ENCODE measurements around the gene GPRIN3. TPM values are rescaled to one million over a fixed set of nuclear protein-coding genes. Genes with fewer than 3 reads are reported as not detected.

GPRIN3 gene
- total RNA-seq, 3 donors from 2014 or later = 6.0 to 23.8 (median 23.7) TPM

- no peak for DNase-seq
- peaks cover 21% of the 10 kb centered on the region for H3K4me1 ChIP-seq (ENCODE audit: low read depth)
- no peak for ATAC-seq
- H3K9me3 ChIP-seq = no peaks in the 10 kb centered on the region
- no peak overlapping the region for H3K4me3 ChIP-seq
- no peaks in the 10 kb centered on the region for H3K36me3 ChIP-seq (ENCODE audit: low read depth)
- intact Hi-C loops (cut with DNase I, micrococcal nuclease) = no loop called here
- TF ChIP-seq CTCF (IDR thresholded peaks at IDR 0.05) = no peak
Measured at GRCh38 chr4:89287945-89288344, 19.7 kb downstream of the GPRIN3 start.

- H3K4me1 ChIP-seq (ENCODE audit: low read depth) = peaks cover 21% of the 10 kb centered on the region
- no peaks in the 10 kb centered on the region for H3K36me3 ChIP-seq (ENCODE audit: low read depth)
- intact Hi-C loops (cut with DNase I, micrococcal nuclease) = no loop called here
- TF ChIP-seq CTCF (IDR thresholded peaks at IDR 0.05) = no peak
- DNase-seq = no peak
- no peak for ATAC-seq
- H3K9me3 ChIP-seq = no peaks in the 10 kb centered on the region
- no peak overlapping the region for H3K4me3 ChIP-seq
Measured at GRCh38 chr4:89285745-89286144, 21.9 kb downstream of the GPRIN3 start.

GRCh38 chr4:89284828-89285227 lies 22.8 kb downstream of the GPRIN3 start:
- Histone ChIP-seq H3K9me3 (no peaks in the 10 kb centered on the region), H3K4me3 (no peak overlapping the region), H3K36me3 (ENCODE audit: low read depth) (no peaks in the 10 kb centered on the region), H3K4me1 (ENCODE audit: low read depth) (peaks cover 21% of the 10 kb centered on the region)
- no peak for DNase-seq
- ATAC-seq = peak; percentile 6
- TF ChIP-seq CTCF (IDR thresholded peaks at IDR 0.05) = no peak
- intact Hi-C loops (cut with DNase I, micrococcal nuclease) = no loop called here

- no peak for TF ChIP-seq CTCF (IDR thresholded peaks at IDR 0.05)
Measured at GRCh38 chr4:89284020-89284424, 23.6 kb downstream of the GPRIN3 start.

GRCh38 chr4:89283226-89284009 lies 24.2 kb downstream of the GPRIN3 start:
- Histone ChIP-seq H3K36me3 (ENCODE audit: low read depth) (no peaks in the 10 kb centered on the region), H3K4me3 (no peak overlapping the region), H3K9me3 (no peaks in the 10 kb centered on the region), H3K4me1 (ENCODE audit: low read depth) (peaks cover 21% of the 10 kb centered on the region)
- no peak for TF ChIP-seq CTCF (IDR thresholded peaks at IDR 0.05)
- ATAC-seq = peak; percentile 91
- intact Hi-C loops (cut with DNase I, micrococcal nuclease) = no loop called here
- DNase-seq = peak; percentile 53 to 68 (median 54)

More at GRCh38 chr4:89284020-89284424, 23.6 kb downstream of the GPRIN3 start:
- Histone ChIP-seq H3K36me3 (ENCODE audit: low read depth) (no peaks in the 10 kb centered on the region), H3K9me3 (no peaks in the 10 kb centered on the region), H3K4me3 (no peak overlapping the region), H3K4me1 (ENCODE audit: low read depth) (peaks cover 21% of the 10 kb centered on the region)
- intact Hi-C loops (cut with DNase I, micrococcal nuclease) = no loop called here
- ATAC-seq (peak; percentile 2), DNase-seq (no peak)
